GM18526 (cell line): Measurements from ENCODE around the gene PLK3.

ENCODE experiments used
- POLR2A ChIP-seq: IDR thresholded peaks from 3 replicates; pipeline ENCODE4 v1.6.1; 2011; ENCODE audit not compliant: insufficient read length; ENCODE audit errors: extremely low read depth

PLK3 gene

GRCh38 chr1:44785501-44786137 lies 14.6 kb upstream of the PLK3 start:
- TF ChIP-seq POLR2A, result no peak

- no peak for TF ChIP-seq POLR2A
Measured at GRCh38 chr1:44786138-44786840, 13.9 kb upstream of the PLK3 start.

- TF ChIP-seq POLR2A, result no peak
Measured at GRCh38 chr1:44786841-44787426, 13.2 kb upstream of the PLK3 start.

GRCh38 chr1:44787506-44787905 lies 12.7 kb upstream of the PLK3 start:
- no peak for TF ChIP-seq POLR2A

- no peak for TF ChIP-seq POLR2A
Measured at GRCh38 chr1:44788120-44788860, 11.9 kb upstream of the PLK3 start, which contains the start of gene BEST4. BEST4 (minus strand) TSS chr1:44788170; CDS start chr1:44787705, 465 bp downstream.

- no peak for TF ChIP-seq POLR2A
Measured at GRCh38 chr1:44790968-44791801, 9.0 kb upstream of the PLK3 start.

GRCh38 chr1:44792736-44793502 lies 7.3 kb upstream of the PLK3 start:
- no peak for TF ChIP-seq POLR2A

- no peak for TF ChIP-seq POLR2A
Measured at GRCh38 chr1:44798481-44799365, 1.5 kb upstream of the PLK3 start.

- TF ChIP-seq POLR2A, result no peak
Measured at GRCh38 chr1:44801491-44802305, 1.5 kb downstream of the PLK3 start.

- TF ChIP-seq POLR2A, result no peak
Measured at GRCh38 chr1:44802306-44803061, 2.3 kb downstream of the PLK3 start.

GRCh38 chr1:44803062-44803311 lies 2.8 kb downstream of the PLK3 start:
- TF ChIP-seq POLR2A, result no peak
